GM12874 (cell line): ENCODE measurements around the gene ACAP3.
A peak's percentile ranks its signal among the peaks of the same experiment; 100 is the strongest.

Experiments used
- TF ChIP-seq, protein P1 (sequence below): IDR thresholded peaks from 2 replicates; pipeline ENCODE4 v1.5.1; 2011; ENCODE audit warnings: low read depth, mild to moderate bottlenecking, control low read depth, low read length, moderate library complexity; ENCODE audit not compliant: insufficient read depth

Gene ACAP3

DNA sequence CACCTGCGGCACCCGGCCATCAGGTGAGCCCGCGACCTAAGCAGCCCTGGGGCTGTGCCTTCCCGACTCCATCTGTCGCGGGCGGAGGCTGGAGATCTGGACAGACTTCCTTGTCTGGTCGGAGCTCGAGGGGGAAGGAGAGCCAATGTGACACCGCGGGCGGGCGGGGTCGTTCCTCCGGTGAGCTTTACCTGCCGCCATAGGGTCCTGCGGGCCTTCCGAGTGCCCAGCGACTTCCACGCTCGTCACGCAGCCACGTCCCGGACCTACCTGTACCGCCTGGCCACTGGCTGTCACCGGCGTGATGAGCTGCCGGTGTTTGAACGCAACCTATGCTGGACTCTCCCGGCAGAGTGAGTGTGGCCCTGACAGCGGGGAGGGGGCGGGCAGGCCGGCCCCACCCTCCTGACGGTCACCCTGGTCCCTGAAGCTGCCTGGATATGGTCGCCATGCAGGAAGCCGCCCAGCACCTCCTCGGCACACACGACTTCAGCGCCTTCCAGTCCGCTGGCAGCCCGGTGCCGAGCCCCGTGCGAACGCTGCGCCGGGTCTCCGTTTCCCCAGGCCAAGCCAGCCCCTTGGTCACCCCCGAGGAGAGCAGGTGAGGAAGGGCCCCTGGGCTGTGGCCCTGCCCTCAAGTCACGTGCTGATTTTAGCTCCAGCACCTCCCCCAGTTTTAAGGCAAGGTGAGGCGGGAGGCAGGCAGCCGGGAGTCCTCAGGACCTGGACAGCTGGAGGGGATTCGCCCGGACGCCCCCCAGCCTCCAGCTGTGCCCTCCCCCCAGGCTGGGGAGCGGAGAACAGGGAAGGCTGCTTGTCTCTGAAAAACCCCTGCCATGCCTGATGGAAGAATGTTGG, 1.8 kb upstream of the ACAP3 start:
- TF ChIP-seq, protein P1, sequence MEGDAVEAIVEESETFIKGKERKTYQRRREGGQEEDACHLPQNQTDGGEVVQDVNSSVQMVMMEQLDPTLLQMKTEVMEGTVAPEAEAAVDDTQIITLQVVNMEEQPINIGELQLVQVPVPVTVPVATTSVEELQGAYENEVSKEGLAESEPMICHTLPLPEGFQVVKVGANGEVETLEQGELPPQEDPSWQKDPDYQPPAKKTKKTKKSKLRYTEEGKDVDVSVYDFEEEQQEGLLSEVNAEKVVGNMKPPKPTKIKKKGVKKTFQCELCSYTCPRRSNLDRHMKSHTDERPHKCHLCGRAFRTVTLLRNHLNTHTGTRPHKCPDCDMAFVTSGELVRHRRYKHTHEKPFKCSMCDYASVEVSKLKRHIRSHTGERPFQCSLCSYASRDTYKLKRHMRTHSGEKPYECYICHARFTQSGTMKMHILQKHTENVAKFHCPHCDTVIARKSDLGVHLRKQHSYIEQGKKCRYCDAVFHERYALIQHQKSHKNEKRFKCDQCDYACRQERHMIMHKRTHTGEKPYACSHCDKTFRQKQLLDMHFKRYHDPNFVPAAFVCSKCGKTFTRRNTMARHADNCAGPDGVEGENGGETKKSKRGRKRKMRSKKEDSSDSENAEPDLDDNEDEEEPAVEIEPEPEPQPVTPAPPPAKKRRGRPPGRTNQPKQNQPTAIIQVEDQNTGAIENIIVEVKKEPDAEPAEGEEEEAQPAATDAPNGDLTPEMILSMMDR = no peak

DNA sequence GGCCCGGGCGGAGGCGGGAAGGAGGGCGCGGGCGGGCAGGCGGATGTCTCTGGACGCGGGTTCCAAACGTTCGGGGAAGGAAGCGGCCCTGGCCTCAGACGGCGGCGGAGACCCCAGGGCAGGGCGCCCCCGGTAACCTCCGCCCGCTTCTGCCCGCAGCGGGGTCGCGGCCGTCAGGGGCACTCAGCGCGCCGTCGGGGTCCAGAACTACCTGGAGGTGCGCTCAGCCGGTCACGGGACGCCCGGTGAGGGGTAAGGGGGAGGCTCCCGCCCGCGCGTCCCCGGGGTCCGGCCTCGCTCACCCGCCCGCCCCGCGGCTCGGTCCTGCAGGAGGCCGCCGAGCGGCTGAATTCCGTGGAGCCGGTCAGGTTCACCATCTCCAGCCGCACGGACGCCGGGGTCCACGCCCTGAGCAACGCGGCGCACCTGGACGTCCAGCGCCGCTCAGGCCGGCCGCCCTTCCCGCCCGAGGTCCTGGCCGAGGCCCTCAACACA, 1.1 kb upstream of the ACAP3 start:
- TF ChIP-seq, protein P1 = no peak

DNA sequence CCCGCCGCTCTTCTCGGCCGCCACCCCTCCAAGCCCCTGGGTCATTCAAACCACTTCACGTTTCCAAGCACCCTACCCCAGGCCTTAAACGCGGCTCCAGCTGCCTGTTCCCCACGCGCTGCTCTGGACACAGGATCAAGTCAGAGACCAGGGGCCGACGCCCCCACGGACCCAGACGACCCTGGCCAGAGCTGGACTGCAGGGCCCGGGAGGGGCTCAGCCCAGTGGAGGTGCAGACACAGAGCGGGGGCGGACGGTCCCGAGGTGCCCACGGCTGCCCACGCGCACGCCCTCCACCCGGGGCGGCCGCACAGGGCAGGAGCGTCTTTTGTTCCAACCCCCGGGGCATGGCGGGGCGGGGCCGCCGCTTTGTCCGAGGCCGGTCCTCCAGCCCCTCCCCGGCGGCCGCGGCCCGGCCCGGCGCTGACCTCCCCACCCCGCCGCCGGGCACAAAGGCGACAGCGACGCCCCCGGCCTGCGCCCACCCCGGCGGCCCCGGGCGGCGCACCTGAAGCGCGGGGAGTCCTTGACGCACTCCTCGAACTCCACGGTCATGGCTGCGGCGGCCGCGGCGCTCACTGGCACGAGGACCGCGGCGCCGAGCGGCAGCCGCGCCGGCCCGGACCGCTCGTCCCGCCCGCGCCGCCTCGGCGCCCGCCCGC, 338 bp downstream of the ACAP3 start:
- TF ChIP-seq, protein P1 = no peak

DNA sequence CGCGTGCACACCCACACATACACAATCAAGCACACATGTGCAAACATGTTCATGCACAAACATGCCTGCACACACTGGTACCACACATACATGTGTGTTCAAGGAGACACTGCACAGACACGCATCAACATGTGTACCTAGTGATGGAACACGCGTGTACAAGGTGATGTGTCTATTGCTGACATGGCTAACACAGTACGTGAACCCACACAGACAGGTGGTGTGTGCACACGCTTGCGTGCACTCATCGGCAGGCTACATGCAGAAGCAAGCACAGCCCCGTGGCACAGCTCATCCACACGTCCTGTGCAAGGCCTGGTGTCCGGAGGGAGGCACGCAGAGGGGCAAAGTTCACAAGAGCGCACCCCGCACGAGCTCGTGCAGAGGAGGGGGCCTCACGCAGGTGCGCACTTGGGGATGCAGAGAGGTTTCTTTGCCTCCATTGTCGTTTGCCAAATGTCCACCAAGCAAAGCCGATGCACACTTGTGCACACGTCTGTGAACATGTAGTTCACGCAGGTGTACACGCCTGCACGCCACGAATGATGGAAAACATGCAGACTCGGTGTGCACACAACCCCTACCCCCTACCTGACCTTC, 969 bp downstream of the ACAP3 start:
- TF ChIP-seq, protein P1 = no peak

DNA sequence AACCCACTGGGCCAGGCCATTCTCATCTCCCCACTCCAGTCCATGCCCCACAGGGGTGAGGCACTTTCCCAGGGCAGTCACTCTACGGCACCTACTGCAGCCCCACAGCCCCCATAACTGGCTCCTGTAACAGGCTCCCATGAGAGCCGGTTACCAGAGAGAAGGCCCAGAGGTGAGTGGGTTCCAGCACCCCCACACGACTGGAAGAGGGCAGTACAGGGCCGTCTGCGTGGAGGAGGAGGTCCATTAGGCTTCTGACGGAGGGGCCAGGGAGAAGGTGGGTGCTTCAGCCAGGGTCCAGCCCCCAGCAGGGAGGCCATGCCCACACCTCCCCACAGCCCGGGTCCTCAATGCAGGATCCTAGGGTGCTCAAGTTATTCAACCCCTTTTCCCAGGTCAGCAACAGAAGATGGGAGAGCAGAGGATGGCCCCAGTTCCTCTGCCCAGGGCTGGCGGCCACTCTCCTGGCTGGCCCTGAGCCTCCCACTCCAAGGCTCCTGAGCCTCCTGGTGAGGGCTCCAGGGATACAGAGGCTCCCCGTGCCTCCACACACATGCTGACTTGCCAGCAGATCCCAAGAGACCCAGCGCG, 1.6 kb downstream of the ACAP3 start:
- TF ChIP-seq, protein P1 = peak; percentile 35

DNA sequence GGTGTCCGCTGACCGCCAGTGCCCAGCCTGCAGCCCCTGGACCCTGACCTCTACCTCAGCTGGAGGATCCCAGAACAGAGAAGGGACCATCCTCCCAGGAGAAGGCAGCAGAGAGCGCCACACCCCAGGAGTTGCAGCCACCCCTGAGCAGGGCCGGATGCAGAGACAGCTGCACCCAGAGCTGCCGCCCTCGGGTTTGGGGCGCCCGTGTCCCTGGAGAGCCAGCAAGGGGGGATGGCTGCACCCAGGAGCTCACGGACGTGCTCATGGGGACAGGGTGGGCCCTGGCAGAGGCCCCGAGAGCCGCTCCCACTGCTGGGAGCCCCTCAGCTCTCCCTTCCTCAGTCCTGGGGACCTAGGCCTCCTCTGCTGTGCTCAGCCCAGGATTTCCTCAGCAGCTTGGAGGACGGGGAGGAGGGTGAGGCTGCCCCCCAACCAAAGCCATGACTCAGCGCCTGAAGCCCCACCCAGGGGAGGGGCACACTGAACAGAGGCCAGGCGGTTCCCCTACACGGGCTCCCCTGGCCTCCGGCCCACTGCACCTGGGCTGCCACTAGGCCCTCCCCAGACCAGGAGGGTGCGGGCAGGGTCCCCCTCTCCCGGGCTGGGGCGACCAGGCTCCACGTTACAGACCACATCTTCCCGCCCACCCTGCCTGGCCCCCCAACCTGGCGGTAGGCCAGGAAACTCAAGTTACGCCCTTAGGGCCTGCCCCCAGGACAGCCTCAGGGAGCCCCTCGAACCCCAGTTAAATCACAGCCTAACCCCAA, 2.2 kb downstream of the ACAP3 start:
- TF ChIP-seq, protein P1 = 0 out of 2 replicates have a peak, but pooled peaks have one; percentile 32
